Urothelium cell line (cell line): ENCODE data around the gene MILR1.
A peak's percentile ranks its signal among the peaks of the same experiment; 100 is the strongest.
"Not testable (repeated sequence)": the region's sequence is repeated elsewhere in the genome, so short reads cannot be mapped to it uniquely, and the experiment has no call there.

Source experiments
- DNase-seq: peaks from one replicate; pipeline ENCODE4 v3.0.0; 2011; ENCODE audit warnings: low spot score, mixed read lengths
- FAIRE-seq: peaks from 2 replicates; lab custom pipeline; 2011; peaks lifted over from hg19 to GRCh38; lab: Jason Lieb, UNC

Gene MILR1

GRCh38 chr17:64466834-64467233, 17.9 kb downstream of the MILR1 start:
- not testable (repeated sequence) for DNase-seq, FAIRE-seq

- FAIRE-seq (no peak), DNase-seq (no peak)
These were observed 21.7 kb downstream of the MILR1 start for GRCh38 chr17:64470625-64471024.

DNA sequence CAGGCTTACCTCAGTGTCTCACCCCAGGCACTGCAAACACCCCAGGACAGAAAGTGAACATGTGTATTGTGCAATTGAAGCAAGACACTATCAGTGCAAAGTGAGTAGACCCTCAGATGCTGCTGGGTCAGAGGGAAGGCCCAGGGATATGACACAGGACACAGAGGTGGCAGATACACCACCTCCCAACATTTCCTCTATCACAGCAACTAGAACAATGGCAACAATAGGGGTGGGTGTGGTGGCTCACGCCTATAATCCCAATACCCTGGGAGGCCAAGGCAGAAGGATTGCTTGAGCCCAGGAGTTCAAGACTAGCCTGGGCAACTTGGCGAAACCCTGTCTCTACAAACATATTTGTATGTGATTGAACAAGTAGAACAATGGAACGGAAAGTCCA, 22.5 kb downstream of the MILR1 start:
- no peak for FAIRE-seq
- DNase-seq: no peak

DNA sequence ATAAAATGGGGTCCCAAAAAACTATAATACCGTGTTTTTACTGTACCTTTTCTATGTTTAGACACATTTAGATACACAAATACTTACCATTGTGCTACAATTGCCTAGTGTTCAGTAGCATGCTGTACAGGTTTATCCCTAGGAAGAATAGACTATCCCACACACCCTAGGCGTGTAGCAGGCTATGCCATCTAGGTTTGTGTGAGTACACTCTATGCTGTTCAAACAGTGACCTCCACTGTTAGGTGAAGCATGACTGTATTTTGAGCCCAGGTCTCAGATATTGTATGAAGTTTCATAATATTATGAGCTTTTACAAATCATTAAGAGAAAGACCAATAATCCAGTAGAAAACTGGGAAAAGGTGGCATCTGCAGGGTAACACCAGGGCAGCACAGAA, 23.6 kb downstream of the MILR1 start:
- FAIRE-seq (no peak), DNase-seq (no peak)

- FAIRE-seq (no peak), DNase-seq (no peak)
These were observed 28.9 kb downstream of the MILR1 start for GRCh38 chr17:64477849-64478248.

GRCh38 chr17:64480951-64481350, 32.0 kb downstream of the MILR1 start:
- FAIRE-seq: no peak
- DNase-seq: no peak

- no peak for FAIRE-seq
- no peak for DNase-seq
These were observed 35.5 kb downstream of the MILR1 start for GRCh38 chr17:64484380-64484779.

GRCh38 chr17:64488301-64488700, 39.4 kb downstream of the MILR1 start:
- no peak for DNase-seq
- no peak for FAIRE-seq

DNA sequence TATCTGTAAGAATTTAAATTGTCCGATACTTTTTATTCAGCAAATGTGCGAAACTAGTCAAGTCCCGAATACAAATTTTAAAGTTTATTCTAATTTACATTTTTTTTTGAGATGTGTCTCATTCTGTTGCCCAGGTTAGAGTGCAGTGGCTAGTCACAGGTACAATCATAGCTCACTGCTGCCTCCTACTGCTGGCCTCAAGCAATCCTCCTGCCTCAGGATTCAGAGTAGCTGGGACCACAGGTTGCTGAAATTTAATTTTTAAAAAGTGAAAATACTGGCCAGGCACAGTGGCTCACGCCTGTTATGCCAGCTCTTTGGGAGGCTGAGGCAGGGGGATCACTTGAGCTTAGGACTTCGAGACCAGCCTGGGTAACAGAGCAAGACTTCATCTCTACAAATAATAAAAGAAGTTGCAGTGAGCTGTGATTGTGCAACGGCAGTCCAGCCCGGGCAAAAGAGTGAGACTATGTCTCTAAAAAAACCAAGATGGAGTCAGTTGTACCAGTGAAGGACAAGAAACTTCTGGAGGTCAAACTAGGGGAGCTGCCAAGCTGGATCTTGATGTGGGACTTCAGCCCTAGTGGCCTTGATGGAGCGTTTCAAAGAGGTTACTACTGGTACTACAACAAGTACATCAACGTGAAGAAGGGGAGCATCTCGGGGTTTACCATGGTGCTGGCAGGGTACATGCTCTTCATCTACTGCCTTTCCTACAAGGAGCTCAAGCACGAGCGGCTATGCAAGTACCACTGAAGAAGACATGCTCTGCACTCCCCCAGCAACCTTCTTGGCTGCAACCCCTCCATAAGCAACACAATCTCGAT, 42.3 kb downstream of the MILR1 start:
- FAIRE-seq: no peak
- no peak for DNase-seq

DNA sequence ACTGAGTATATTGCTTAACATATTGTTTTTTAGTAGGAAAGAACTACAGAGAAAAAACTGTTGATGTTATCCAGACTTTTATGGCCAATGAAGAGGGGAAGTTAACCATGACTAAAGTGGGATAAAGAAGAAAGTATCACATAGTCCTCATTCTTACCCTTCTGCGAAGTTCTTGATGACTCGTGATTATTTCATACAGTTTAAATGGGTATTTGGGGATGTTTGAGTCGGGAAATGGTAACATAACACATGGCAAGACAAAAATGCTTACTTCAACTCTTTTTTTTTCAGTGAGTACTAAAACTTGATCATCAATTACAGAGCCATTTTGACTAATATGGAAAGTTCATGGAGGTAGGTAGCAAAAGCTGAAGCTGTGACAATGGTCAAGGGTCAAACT, 43.1 kb downstream of the MILR1 start:
- DNase-seq: no peak

GRCh38 chr17:64492481-64493109, 43.7 kb downstream of the MILR1 start:
- FAIRE-seq: no peak
- peak; percentile 25 for DNase-seq

More for the DNA sequence above, 43.1 kb downstream of the MILR1 start:
- no peak for FAIRE-seq

GRCh38 chr17:64494121-64494520, 45.2 kb downstream of the MILR1 start:
- DNase-seq: no peak
- FAIRE-seq: no peak

GRCh38 chr17:64495300-64495699, 46.4 kb downstream of the MILR1 start:
- DNase-seq, FAIRE-seq: not testable (repeated sequence)

DNA sequence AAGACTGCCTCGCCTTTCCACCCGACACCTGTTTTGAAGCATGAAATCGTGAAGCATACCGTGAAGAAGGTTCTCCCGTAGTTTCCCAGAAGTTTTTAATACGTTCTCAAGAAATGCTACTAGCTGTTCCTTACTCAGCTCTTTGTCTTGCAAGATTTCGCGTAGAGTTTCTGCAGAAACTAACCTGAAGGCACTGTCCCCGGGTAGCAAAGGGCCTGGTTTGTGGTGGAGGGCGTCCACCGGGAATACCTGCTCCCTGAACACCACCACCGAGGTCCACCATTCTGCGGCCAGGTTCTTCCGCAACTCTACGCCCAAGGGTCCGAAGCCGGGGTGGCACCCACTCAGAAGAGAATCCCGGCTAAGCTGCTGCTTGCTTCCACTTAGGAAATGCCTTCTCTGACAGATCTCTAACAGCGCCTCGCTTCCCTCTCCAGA, 47.5 kb downstream of the MILR1 start:
- no peak for DNase-seq
- no peak for FAIRE-seq

GRCh38 chr17:64496786-64497564, 48.1 kb downstream of the MILR1 start, which contains the start of gene POLG2:
POLG2 (minus strand) TSS chr17:64497054; CDS start chr17:64496968, 86 bp downstream.
- FAIRE-seq: peak; percentile 94
- DNase-seq: peak; percentile 99

DNA sequence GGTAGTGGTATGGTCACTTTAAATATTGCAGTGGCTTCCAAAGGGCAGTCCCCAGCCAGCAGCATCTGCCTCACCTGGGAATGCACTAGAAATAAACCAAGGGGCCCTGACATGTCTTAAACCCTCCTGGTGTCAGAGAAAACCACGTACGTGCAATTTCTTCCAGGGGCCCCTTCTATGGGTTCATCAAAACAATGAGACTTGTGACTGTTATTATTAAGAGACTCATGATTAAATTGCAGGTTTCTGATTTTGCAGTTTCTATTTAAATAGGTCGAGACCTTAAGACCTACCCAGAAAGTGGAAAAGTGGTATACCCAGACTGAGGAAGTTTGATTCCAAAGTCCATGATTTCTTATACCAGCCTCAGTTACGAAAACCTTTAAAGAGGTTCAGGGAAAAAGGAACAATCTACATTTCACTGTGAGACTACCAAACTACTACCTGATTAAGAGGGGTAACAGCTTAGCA, 48.7 kb downstream of the MILR1 start:
- FAIRE-seq (no peak), DNase-seq (no peak)

GRCh38 chr17:64498308-64499203, 49.6 kb downstream of the MILR1 start:
- FAIRE-seq (no peak), DNase-seq (no peak)

DNA sequence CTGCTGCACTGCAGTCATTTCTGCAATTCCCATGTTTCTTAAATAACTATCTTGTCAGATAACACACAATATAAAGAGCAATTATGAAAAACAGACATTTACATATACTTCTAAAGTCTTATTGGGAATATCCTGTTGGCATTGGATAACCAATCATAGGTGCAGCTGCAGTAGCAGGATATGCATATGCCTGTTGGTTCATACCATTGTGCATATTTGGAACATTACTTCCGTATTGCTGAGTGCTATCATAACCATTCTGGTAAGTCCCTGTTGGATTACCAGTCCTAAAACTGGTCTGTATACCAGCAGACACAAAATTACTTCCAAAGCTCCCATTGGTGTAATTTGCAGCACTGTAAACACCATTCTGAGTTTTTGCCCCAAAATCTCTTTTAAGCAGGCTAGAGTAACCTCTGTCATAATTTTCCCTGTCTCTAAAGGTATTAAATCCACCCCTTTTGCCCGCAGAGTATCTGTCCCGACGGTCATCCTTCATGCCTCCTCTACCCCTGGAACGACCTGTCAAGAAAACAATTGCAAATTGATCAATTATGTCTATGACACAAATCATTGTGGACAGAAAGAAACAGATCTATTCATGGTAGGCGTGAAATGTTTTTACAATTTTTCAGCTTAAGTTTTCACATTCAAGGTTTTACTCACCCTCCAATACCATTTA, 51.0 kb downstream of the MILR1 start:
- FAIRE-seq (no peak), DNase-seq (no peak)

GRCh38 chr17:64500487-64500859, 51.6 kb downstream of the MILR1 start:
- no peak for FAIRE-seq
- no peak for DNase-seq
